ENCODE data around the gene LCN15. TPM values are rescaled to one million over a fixed set of nuclear protein-coding genes. Genes with fewer than 3 reads are reported as not detected.
"Not testable (repeated sequence)": the region's sequence is repeated elsewhere in the genome, so short reads cannot be mapped to it uniquely, and the experiment has no call there.

The LCN15 gene
- total RNA-seq, 6 experiments from 2014 or later, result not detected

DNA sequence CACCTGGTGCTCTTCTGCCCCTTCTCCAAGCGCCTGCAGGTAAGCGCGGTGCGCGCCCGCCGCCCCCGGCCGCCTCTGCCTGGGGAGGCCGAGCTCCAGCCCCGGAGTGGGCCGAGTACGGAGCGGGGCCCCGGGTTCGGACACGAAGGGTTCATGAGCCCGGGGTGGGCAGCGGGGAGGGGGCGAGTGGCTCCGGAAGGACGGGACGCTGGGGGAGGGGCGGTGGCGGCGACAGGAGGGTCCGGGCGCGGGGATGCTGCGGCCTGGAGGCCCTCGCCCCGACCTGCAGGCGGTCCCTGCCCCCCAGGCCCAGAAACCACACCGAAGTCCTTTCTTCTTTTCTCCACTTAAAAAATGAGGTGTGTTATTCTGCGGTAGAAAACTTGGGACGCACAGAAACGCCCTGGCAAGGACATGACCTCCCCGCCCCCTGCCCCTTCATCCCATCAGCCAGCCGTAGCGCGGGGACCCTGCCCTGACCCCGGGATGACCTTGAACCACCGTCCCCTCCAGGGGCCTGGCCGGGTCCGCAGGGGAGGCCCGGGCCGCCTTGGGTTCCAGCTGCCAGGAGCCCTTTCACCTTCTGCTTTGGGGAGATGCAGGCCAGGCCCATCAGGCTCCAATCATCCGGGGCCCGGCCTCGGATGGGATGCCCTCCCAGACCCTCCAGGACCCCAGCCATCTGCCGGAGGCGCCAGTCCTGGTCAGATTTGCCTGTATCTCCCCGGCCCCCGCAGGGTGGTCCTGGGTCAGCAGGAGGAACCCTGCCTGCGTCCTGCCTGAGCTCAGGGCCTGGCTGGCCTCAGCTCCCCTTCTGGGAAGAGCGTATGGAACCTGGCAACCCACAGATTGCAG is 51.4 kb downstream of the LCN15 start:
- Histone ChIP-seq H3K4me1 (peaks cover 0 to 12% (median 2%) of the 10 kb centered on the region in 4 donors), H3K4me3 (peak overlapping the region; percentile 42 to 50 (median 44)), H3K27me3 (no peaks in the 10 kb centered on the region), H3K9me3 (no peaks in the 10 kb centered on the region), H3K36me3 (no peaks in the 10 kb centered on the region), H3K27ac (peak overlapping the region in 1 of 3 donors; percentile 29)
- DNase-seq (peak in 1 of 3 donors; percentile 56), ATAC-seq (peak in 2 of 4 donors; percentile 1 to 23)
- intact Hi-C loops (cut with DNase I), result no loop called here
- TF ChIP-seq, protein P1, sequence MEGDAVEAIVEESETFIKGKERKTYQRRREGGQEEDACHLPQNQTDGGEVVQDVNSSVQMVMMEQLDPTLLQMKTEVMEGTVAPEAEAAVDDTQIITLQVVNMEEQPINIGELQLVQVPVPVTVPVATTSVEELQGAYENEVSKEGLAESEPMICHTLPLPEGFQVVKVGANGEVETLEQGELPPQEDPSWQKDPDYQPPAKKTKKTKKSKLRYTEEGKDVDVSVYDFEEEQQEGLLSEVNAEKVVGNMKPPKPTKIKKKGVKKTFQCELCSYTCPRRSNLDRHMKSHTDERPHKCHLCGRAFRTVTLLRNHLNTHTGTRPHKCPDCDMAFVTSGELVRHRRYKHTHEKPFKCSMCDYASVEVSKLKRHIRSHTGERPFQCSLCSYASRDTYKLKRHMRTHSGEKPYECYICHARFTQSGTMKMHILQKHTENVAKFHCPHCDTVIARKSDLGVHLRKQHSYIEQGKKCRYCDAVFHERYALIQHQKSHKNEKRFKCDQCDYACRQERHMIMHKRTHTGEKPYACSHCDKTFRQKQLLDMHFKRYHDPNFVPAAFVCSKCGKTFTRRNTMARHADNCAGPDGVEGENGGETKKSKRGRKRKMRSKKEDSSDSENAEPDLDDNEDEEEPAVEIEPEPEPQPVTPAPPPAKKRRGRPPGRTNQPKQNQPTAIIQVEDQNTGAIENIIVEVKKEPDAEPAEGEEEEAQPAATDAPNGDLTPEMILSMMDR (IDR thresholded peaks at IDR 0.05), result no peak
- 1% methylated on average over 22 of the region's 56 CpGs for WGBS (ENCODE audit: insufficient coverage, low coverage, low lambda C conversion rate, missing lambda C conversion rate)

DNA sequence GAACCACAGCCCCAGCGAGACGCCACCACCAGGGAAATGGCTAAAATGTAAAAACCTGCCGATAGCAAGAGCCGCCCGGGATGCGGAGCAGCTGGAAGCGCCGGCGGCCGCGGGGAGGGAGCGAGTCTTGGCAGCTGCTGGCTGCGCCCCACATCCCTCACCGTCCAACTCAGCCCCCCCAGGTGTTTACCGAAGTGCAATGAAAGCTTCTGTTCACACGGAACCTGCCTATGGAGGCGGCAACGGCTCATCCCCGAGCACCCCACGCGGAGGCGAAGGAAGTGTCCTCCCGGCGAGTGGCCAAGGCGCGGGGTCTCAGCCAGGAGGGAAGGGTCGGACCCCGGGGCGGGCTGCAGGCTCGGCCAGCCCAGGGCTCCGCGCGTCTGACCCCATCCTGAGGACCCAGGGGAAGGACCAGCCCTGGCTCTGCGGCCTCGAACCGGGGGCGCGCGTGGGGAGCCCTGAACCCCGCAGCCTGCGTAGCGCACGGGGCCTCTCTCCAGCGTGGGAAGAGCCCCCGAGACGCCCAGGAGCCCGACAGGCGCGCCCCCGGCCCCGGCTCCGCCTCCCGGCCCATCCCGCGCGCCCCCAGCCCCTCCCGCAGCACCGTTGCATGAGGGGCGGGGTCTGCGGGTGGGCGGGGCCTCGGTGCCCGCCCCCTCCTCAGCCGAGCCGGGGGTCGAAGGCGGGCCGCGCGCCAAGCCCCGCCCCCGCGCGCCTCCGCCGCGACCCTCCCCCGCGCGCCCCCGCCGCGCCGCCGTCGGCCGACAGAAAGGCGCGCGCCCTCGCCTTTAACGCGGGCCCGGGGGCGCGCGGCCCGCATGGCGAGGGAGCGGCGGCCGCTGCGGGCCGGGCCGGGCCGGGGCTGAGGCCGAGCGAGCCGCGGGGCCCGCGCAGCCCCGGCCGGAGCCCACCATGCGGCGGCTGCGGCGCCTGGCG is 52.3 kb downstream of the LCN15 start, which contains the start of gene DIPK1B:
TSS of gene DIPK1B (plus strand) at position 822 of the 939 bp plus-strand sequence. CDS start at position 916, 94 bp downstream.
- H3K4me1 ChIP-seq, result peaks cover 0 to 12% (median 2%) of the 10 kb centered on the region in 4 donors
- DNase-seq, result peak in 1 of 3 donors; percentile 60

DNA sequence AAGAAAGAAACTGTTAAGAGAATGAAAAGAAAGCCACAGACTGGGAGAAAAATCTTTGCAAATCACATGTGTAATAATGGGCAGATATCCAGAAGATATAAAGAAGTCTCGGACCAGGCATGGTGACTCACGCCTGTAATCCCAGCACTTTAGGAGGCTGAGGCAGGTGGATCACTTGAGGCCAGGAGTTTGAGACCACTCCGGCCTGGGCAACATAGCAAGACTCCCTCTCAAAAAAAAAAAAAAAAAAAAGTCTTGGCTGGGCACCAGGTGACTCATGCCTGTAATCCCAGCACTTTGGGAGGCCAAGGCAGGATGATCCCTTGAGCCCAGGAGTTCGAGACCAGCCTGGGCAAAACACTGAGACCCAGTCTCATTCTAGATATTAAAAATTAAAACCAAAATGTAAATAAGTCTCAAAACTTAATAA is 53.1 kb downstream of the LCN15 start:
- DNase-seq; H3K9me3 ChIP-seq; intact Hi-C loops (cut with DNase I); H3K4me3 ChIP-seq; H3K27me3 ChIP-seq; ATAC-seq; H3K36me3 ChIP-seq: not testable (repeated sequence)
- WGBS (ENCODE audit: insufficient coverage, low coverage, low lambda C conversion rate, missing lambda C conversion rate), result 30% methylated on average over 2 of the region's 4 CpGs
- Histone ChIP-seq H3K27ac (peak overlapping the region in 1 of 3 donors; percentile 3), H3K4me1 (peaks cover 0 to 12% (median 2%) of the 10 kb centered on the region in 4 donors)

More for the DNA sequence above, 52.3 kb downstream of the LCN15 start, which contains the start of gene DIPK1B:
- peak within 1 kb of the TSS in 2 of 3 donors; percentile 3 to 29 for H3K27ac ChIP-seq
- peak in 3 of 4 donors; percentile 5 to 7 (median 6) for ATAC-seq
- intact Hi-C loops (cut with DNase I), result no loop called here
- no peaks in the 10 kb centered on the region for H3K9me3 ChIP-seq
- H3K36me3 ChIP-seq, result no peaks in the 10 kb centered on the region
- H3K27me3 ChIP-seq, result no peaks in the 10 kb centered on the region
- 34% methylated on average over 20 of the region's 119 CpGs for WGBS (ENCODE audit: insufficient coverage, low coverage, low lambda C conversion rate, missing lambda C conversion rate)
- H3K4me3 ChIP-seq, result peak within 1 kb of the TSS; percentile 42 to 50 (median 44)
- TF ChIP-seq, protein P1 (IDR thresholded peaks at IDR 0.05), result no peak
- TF ChIP-seq POLR2A (IDR thresholded peaks at IDR 0.05), result no peak

DNA sequence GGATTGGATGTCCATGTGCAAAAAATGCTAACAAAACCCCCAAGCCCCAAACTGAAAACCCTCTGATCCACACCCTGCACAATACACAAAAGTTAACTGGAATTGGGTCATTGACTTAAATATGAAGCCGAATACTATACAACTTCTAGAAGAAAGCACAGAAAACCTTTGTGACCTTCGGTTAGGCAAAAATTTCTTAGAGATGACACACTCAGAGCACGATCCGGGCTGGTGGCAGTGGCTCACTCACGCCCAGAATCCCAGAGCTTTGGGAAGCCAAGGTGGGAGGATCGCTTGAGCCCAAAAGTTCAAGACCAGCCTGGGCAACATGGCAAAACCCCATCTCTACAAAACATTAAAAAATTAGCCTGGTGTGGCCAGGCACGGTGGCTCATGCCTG is 53.8 kb downstream of the LCN15 start:
- 81% methylated on average over 5 of the region's 7 CpGs for WGBS (ENCODE audit: insufficient coverage, low coverage, low lambda C conversion rate, missing lambda C conversion rate)
- DNase-seq, result no peak
- Histone ChIP-seq H3K4me3 (no peak overlapping the region), H3K27ac (no peak overlapping the region), H3K9me3 (no peaks in the 10 kb centered on the region), H3K27me3 (no peaks in the 10 kb centered on the region), H3K36me3 (no peaks in the 10 kb centered on the region), H3K4me1 (peaks cover 0 to 12% (median 2%) of the 10 kb centered on the region in 4 donors)
- no peak for ATAC-seq
- TF ChIP-seq, protein P1 (IDR thresholded peaks at IDR 0.05), result no peak
- no peak for TF ChIP-seq POLR2A (IDR thresholded peaks at IDR 0.05)
- intact Hi-C loops (cut with DNase I), result no loop called here

Small RNAs within 50 kb of the gene (microRNA-seq; reads per million reads assigned to microRNA genes)
- 0 reads per million in 2 donors for gene MIR6722

Small RNAs within 50 kb of the gene (small RNA-seq; reads per million reads assigned to genes)
- gene AL355987.2 (0 reads per million in 2 experiments), gene ATP6V1G1P3 (0 reads per million in 2 experiments), gene MIR6722 (0 reads per million in 2 experiments)

Other genes with a start within 250 kb of the LCN15 start
- 10 to 100 TPM; 17.4 to 26.2 (median 19.3) TPM for gene NOTCH1, start 218.5 kb downstream of the LCN15 start, total RNA-seq
- gene EGFL7, start 101.6 kb downstream of the LCN15 start, total RNA-seq, result 10 to 100 TPM; 26.7 to 54.2 (median 45.8) TPM
- 100 to 1,000 TPM; 117 to 379 (median 184) TPM for gene AGPAT2, start 77.1 kb downstream of the LCN15 start, total RNA-seq
- 1 to 10 TPM; 1.4 to 7.7 (median 5.1) TPM for gene DIPK1B, start 51.9 kb downstream of the LCN15 start, total RNA-seq
- gene LCN10, start 21.6 kb downstream of the LCN15 start, total RNA-seq, result under 1 TPM in 4 of 6 experiments, not detected in 2; 0.23 to 0.81 (median 0.32) TPM
- gene LCN6, start 16.0 kb downstream of the LCN15 start, total RNA-seq, result under 1 TPM in 2 of 6 experiments, not detected in 4; 0.26 to 0.63 TPM
- not detected for gene LCN8, start 6.3 kb downstream of the LCN15 start, total RNA-seq
- 100 to 1,000 TPM in 1 of 6 experiments, 10 to 100 TPM in 5; 46.5 to 105 (median 56.7) TPM for gene TMEM141, start 26.8 kb upstream of the LCN15 start, total RNA-seq
- gene CCDC183, start 31.8 kb upstream of the LCN15 start, total RNA-seq, result 1 to 10 TPM in 2 of 6 experiments, under 1 TPM in 3, not detected in 1; 0.43 to 1.2 (median 0.74) TPM
- 10 to 100 TPM in 4 of 6 experiments, 1 to 10 TPM in 2; 8.0 to 14.8 (median 12.4) TPM for gene RABL6, start 43.4 kb upstream of the LCN15 start, total RNA-seq
- 1 to 10 TPM; 1.7 to 2.8 (median 2.6) TPM for gene AJM1, start 78.0 kb upstream of the LCN15 start, total RNA-seq
- gene PHPT1, start 84.9 kb upstream of the LCN15 start, total RNA-seq, result 10 to 100 TPM; 30.5 to 66.6 (median 49.3) TPM
- gene MAMDC4, start 87.8 kb upstream of the LCN15 start, total RNA-seq, result 10 to 100 TPM in 4 of 6 experiments, 1 to 10 TPM in 2; 5.7 to 27.9 (median 22.5) TPM
- gene EDF1, start 101.8 kb upstream of the LCN15 start, total RNA-seq, result 100 to 1,000 TPM; 216 to 486 (median 227) TPM
- 1 to 10 TPM; 5.8 to 8.8 (median 7.1) TPM for gene TRAF2, start 122.0 kb upstream of the LCN15 start, total RNA-seq
- gene FBXW5, start 180.2 kb upstream of the LCN15 start, total RNA-seq, result 100 to 1,000 TPM in 3 of 6 experiments, 10 to 100 TPM in 3; 84.0 to 290 (median 97.4) TPM
- 100 to 1,000 TPM; 248 to 755 (median 453) TPM for gene C8G, start 180.7 kb upstream of the LCN15 start, total RNA-seq
- gene LCN12, start 187.8 kb upstream of the LCN15 start, total RNA-seq, result 10 to 100 TPM in 5 of 6 experiments, 1 to 10 TPM in 1; 2.7 to 36.4 (median 20.3) TPM
- gene PTGDS, start 213.0 kb upstream of the LCN15 start, total RNA-seq, result 10 to 100 TPM in 2 of 6 experiments, 1 to 10 TPM in 4; 4.3 to 21.9 (median 6.0) TPM
- gene LCNL1, start 218.5 kb upstream of the LCN15 start, total RNA-seq, result not detected
- gene PAXX, start 227.9 kb upstream of the LCN15 start, total RNA-seq, result 10 to 100 TPM; 13.8 to 34.5 (median 23.3) TPM
- under 1 TPM in 2 of 6 experiments, not detected in 4; 0.37 to 0.51 TPM for gene CLIC3, start 232.1 kb upstream of the LCN15 start, total RNA-seq